Neural progenitor cell (in vitro differentiated cells): ENCODE measurements around the gene IFT52. TPM values are rescaled to one million over a fixed set of nuclear protein-coding genes. Genes with fewer than 3 reads are reported as not detected.

Experiments used
- DNase-seq: peaks from one replicate; pipeline ENCODE4 v3.0.0-alpha.2; 2016; ENCODE audit warnings: low spot score
- H2AFZ ChIP-seq: fragments of 200-600 bp; sonication (generic); replicated peaks from 2 replicates; pipeline ENCODE4 v1.6.1; 2016; ENCODE audit warnings: antibody characterized with exemption
- H3F3A ChIP-seq: fragments of 200-600 bp; sonication (generic); 2 replicates; pipeline ENCODE4 v1.6.1; 2016; ENCODE audit warnings: antibody characterized with exemption, low read depth
- H3K27ac ChIP-seq: fragments of 200-600 bp; sonication (generic); 2 replicates; pipeline ENCODE4 v1.5.1; 2016; ENCODE audit warnings: mild to moderate bottlenecking
- H3K27me3 ChIP-seq: fragments of 200-600 bp; sonication (generic); 2 replicates; pipeline ENCODE4 v1.6.1; 2016; ENCODE audit warnings: mild to moderate bottlenecking, moderate library complexity
- H3K36me3 ChIP-seq: fragments of 200-600 bp; sonication (generic); 2 replicates; pipeline ENCODE4 v1.5.1; 2016
- H3K4me1 ChIP-seq: fragments of 200-600 bp; sonication (generic); 2 replicates; pipeline ENCODE4 v1.6.1; 2016; ENCODE audit warnings: mixed run types
- H3K4me2 ChIP-seq: fragments of 200-600 bp; sonication (generic); 2 replicates; pipeline ENCODE4 v1.6.1; 2016
- H3K4me3 ChIP-seq: fragments of 200-600 bp; sonication (generic); 2 replicates; pipeline ENCODE4 v1.5.1; 2016
- H3K79me2 ChIP-seq: fragments of 200-600 bp; sonication (generic); 2 replicates; pipeline ENCODE4 v1.6.1; 2016; ENCODE audit warnings: low read depth
- H3K9ac ChIP-seq: fragments of 200-600 bp; sonication (generic); 2 replicates; pipeline ENCODE4 v1.6.1; 2016
- H3K9me3 ChIP-seq: fragments of 200-600 bp; sonication (generic); 2 replicates; pipeline ENCODE4 v1.5.1; 2016; ENCODE audit warnings: low read depth
- H4K20me1 ChIP-seq: fragments of 200-600 bp; sonication (generic); 2 replicates; pipeline ENCODE4 v1.6.1; 2016; ENCODE audit warnings: low read depth
- H3K27ac Mint-ChIP-seq: 3 replicates; pipeline ENCODE4 v1.8.0; 2021; ENCODE audit warnings: mixed read lengths
- H3K27me3 Mint-ChIP-seq: 2 replicates; pipeline ENCODE4 v1.8.0; 2022; ENCODE audit warnings: low read depth, mild to moderate bottlenecking, inconsistent platforms, moderate library complexity, mixed read lengths; ENCODE audit not compliant: insufficient read depth
- H3K36me3 Mint-ChIP-seq: 3 replicates; pipeline ENCODE4 v1.8.0; 2021; ENCODE audit warnings: mixed read lengths
- H3K4me1 Mint-ChIP-seq: 3 replicates; pipeline ENCODE4 v1.8.0; 2021; ENCODE audit warnings: mixed read lengths
- H3K4me3 Mint-ChIP-seq: 3 replicates; pipeline ENCODE4 v1.8.0; 2021; ENCODE audit warnings: mild to moderate bottlenecking, moderate library complexity, mixed read lengths
- H3K9me3 Mint-ChIP-seq: 3 replicates; pipeline ENCODE4 v1.8.0; 2020; ENCODE audit warnings: mixed read lengths
- EZH2 ChIP-seq: fragments of 200-600 bp; sonication (generic); IDR thresholded peaks from 2 replicates; pipeline ENCODE4 v1.6.1; 2017; ENCODE audit warnings: antibody characterized with exemption, mild to moderate bottlenecking, moderate library complexity
- EZH2phosphoT487 ChIP-seq: fragments of 200-600 bp; sonication (generic); IDR thresholded peaks from 2 replicates; pipeline ENCODE4 v1.6.1; 2017; ENCODE audit warnings: antibody characterized with exemption
- total RNA-seq: library from RNA; depleted of rRNA; stranded (reverse); fragments of >200 nt; gene quantifications from 2 replicates; pipeline ENCODE4 v1.2.3, GENCODE V29; 2015; ENCODE audit warnings: low replicate concordance
- TF ChIP-seq, protein P1 (sequence below): fragments of 200-600 bp; sonication (generic); IDR thresholded peaks from 2 replicates; pipeline ENCODE4 v1.5.1; 2017; ENCODE audit warnings: antibody characterized with exemption, mild to moderate bottlenecking

The IFT52 gene
- total RNA-seq, 1 donor from 2014 or later = 87.9 TPM

- TF ChIP-seq, protein P1, sequence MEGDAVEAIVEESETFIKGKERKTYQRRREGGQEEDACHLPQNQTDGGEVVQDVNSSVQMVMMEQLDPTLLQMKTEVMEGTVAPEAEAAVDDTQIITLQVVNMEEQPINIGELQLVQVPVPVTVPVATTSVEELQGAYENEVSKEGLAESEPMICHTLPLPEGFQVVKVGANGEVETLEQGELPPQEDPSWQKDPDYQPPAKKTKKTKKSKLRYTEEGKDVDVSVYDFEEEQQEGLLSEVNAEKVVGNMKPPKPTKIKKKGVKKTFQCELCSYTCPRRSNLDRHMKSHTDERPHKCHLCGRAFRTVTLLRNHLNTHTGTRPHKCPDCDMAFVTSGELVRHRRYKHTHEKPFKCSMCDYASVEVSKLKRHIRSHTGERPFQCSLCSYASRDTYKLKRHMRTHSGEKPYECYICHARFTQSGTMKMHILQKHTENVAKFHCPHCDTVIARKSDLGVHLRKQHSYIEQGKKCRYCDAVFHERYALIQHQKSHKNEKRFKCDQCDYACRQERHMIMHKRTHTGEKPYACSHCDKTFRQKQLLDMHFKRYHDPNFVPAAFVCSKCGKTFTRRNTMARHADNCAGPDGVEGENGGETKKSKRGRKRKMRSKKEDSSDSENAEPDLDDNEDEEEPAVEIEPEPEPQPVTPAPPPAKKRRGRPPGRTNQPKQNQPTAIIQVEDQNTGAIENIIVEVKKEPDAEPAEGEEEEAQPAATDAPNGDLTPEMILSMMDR = no peak
- no peak for TF ChIP-seq EZH2phosphoT487
- no peak for TF ChIP-seq EZH2
- H3F3A ChIP-seq = no peaks in the 10 kb centered on the region
- H3K79me2 ChIP-seq = no peaks in the 10 kb centered on the region
- no peaks in the 10 kb centered on the region for H4K20me1 ChIP-seq
- no peaks in the 10 kb centered on the region for H3K36me3 Mint-ChIP-seq
- H3K27me3 ChIP-seq = no peaks in the 10 kb centered on the region
- H2AFZ ChIP-seq = no peak overlapping the region
- H3K27me3 Mint-ChIP-seq = peaks cover 8% of the 10 kb centered on the region
- H3K4me2 ChIP-seq = no peak overlapping the region
- no peak overlapping the region for H3K9ac ChIP-seq
- no peak overlapping the region for H3K27ac Mint-ChIP-seq
- peaks cover 10% of the 10 kb centered on the region for H3K4me1 Mint-ChIP-seq
- DNase-seq = no peak
- H3K4me3 ChIP-seq = peak overlapping the region; percentile 75
- no peaks in the 10 kb centered on the region for H3K4me1 ChIP-seq
- no peaks in the 10 kb centered on the region for H3K9me3 Mint-ChIP-seq
- no peak overlapping the region for H3K27ac ChIP-seq
- H3K36me3 ChIP-seq = no peaks in the 10 kb centered on the region
- H3K9me3 ChIP-seq = no peaks in the 10 kb centered on the region
- H3K4me3 Mint-ChIP-seq = peak overlapping the region; percentile 92
Observed at GRCh38 chr20:43655937-43656336, 65.2 kb downstream of the IFT52 start.

DNA sequence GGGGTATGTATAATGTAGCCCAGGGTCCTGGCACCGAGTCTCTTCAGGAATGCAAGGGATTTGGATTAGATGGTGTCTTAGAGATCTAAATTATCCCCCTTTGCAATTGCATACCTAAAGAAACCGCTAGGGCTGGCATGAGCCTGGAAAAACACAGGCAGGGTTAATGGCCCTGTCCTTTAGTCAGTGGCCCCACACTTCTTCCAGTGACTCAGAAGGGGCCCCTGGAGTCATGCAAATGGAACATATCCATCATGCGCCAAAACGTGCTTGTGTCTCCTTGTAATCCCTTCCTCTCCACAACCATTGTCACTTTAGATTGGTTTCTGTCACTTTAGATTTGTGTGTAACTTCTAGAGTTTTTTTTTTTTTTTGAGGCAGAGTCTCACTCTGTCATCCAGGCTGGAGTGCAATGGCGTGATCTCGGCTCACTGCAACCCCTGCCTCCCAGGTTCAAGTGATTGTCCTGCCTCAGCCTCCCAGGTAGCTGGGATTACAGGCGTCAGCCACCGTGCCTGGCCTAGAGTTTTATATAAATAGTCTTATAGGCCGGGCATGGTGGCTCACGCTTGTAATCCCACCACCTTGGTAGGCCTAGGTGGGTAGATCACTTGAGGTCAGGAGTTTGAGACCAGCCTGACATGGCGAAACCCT is 67.5 kb downstream of the IFT52 start:
- H3K9me3 Mint-ChIP-seq = no peaks in the 10 kb centered on the region
- H3K4me2 ChIP-seq = peak overlapping the region; percentile 86
- peak overlapping the region; percentile 61 for H3K9ac ChIP-seq
- no peaks in the 10 kb centered on the region for H3K27me3 ChIP-seq
- H3K4me3 ChIP-seq = peak overlapping the region; percentile 75
- no peaks in the 10 kb centered on the region for H3K36me3 Mint-ChIP-seq
- H3K27me3 Mint-ChIP-seq = peaks cover 5% of the 10 kb centered on the region
- peak overlapping the region; percentile 92 for H3K4me3 Mint-ChIP-seq
- H3K36me3 ChIP-seq = no peaks in the 10 kb centered on the region
- no peak overlapping the region for H3K27ac Mint-ChIP-seq
- no peaks in the 10 kb centered on the region for H3K9me3 ChIP-seq
- no peak overlapping the region for H3K27ac ChIP-seq
- H3F3A ChIP-seq = no peaks in the 10 kb centered on the region
- no peaks in the 10 kb centered on the region for H3K4me1 ChIP-seq
- DNase-seq = peak; percentile 44
- H4K20me1 ChIP-seq = no peaks in the 10 kb centered on the region
- H3K79me2 ChIP-seq = no peaks in the 10 kb centered on the region
- no peak for TF ChIP-seq EZH2
- TF ChIP-seq, protein P1 = no peak
- TF ChIP-seq EZH2phosphoT487 = no peak
- H3K4me1 Mint-ChIP-seq = peaks cover 10% of the 10 kb centered on the region
- peak overlapping the region; percentile 74 for H2AFZ ChIP-seq

GRCh38 chr20:43658723-43659419 is 68.1 kb downstream of the IFT52 start:
- Histone ChIP-seq H3K4me3 (no peak overlapping the region), H3F3A (no peaks in the 10 kb centered on the region), H3K9me3 (no peaks in the 10 kb centered on the region), H3K4me2 (no peak overlapping the region), H3K27ac (no peak overlapping the region), H2AFZ (no peak overlapping the region), H3K79me2 (no peaks in the 10 kb centered on the region), H3K36me3 (no peaks in the 10 kb centered on the region), H3K9ac (no peak overlapping the region), H4K20me1 (no peaks in the 10 kb centered on the region), H3K4me1 (no peaks in the 10 kb centered on the region), H3K27me3 (peaks cover 4% of the 10 kb centered on the region)
- no peak overlapping the region for H3K27ac Mint-ChIP-seq
- H3K4me3 Mint-ChIP-seq = no peak overlapping the region
- H3K27me3 Mint-ChIP-seq = peaks cover 5% of the 10 kb centered on the region
- peaks cover 10% of the 10 kb centered on the region for H3K4me1 Mint-ChIP-seq
- TF ChIP-seq, protein P1 = peak; percentile 35
- no peak for TF ChIP-seq EZH2phosphoT487
- no peaks in the 10 kb centered on the region for H3K9me3 Mint-ChIP-seq
- no peak for DNase-seq
- H3K36me3 Mint-ChIP-seq = no peaks in the 10 kb centered on the region
